GM15510 (cell line): Measurements from ENCODE around the gene KCNT1.

Source experiments
- POLR2A ChIP-seq: IDR thresholded peaks from 3 replicates; pipeline ENCODE4 v1.6.1; 2011; ENCODE audit warnings: borderline replicate concordance; ENCODE audit not compliant: insufficient read length; ENCODE audit errors: extremely low read depth

KCNT1 gene

GRCh38 chr9:135704483-135704882, 2.5 kb downstream of the KCNT1 start:
- no peak for TF ChIP-seq POLR2A

GRCh38 chr9:135705376-135705775, 3.4 kb downstream of the KCNT1 start:
- TF ChIP-seq POLR2A, result no peak

GRCh38 chr9:135706288-135706687, 4.3 kb downstream of the KCNT1 start:
- no peak for TF ChIP-seq POLR2A

DNA sequence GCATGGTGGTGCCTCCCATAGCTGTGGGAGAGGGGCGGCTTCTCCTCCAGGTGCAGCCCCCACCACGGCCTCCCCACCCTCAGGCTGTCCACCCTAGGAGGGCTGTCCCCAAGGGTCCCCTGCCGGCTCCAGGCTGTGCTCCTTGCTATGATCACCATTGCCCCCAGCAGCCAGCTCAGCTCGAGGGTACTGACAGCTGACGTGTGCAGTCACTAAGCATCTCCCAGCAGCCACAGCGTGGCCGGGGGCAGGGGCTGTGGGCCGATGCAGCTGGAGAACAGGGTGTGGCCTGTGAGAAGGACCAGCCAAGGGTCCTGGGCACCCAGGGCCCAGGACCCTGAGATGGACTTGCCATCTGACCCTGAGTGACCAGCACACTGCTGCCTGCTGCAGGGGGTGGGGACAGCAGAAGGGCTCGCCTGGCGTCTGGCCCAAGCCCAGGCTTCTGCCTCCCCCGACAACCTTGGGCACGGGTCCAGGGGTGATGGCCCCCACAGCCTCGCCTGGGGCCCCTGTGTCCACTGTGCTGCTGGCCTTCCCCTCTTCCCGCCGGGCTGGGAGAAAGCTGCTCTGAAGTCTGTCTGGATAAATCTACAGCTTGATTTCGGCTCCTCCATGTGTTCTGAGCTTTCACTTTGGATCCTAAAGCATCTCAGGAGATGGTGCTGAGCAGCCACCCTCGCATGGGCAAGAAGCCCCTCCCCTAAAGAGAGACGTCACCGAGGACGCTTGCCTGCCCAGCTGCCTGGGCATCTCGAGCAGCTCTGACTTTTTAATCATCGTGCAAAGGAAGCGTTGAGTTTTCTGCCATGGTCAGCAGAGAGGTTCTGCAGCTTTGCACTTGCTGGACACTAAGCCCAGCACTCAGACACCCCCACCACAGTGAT, 5.5 kb downstream of the KCNT1 start:
- TF ChIP-seq POLR2A, result no peak

- TF ChIP-seq POLR2A, result no peak
Measured at GRCh38 chr9:135708164-135708563, 6.2 kb downstream of the KCNT1 start.

DNA sequence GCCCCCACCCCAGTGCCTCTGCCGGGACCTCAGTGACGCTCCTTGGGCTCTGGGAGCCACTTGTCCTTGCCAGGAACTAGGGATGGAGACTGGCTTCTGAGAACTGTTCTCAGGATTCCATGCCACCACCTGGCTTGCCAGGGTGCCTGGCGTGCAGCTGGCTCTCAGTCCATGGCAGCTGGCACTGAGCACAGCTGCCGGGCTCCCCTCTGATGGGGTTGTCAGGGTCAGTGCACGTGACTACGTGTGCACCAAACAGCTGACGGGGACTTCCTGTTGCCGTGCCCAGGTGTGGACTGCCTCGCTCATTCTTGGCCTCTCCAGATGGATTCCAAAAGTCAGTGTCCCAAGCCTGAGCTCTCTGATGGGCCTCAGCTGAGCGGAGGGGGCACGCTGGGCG, 9.4 kb downstream of the KCNT1 start:
- no peak for TF ChIP-seq POLR2A

DNA sequence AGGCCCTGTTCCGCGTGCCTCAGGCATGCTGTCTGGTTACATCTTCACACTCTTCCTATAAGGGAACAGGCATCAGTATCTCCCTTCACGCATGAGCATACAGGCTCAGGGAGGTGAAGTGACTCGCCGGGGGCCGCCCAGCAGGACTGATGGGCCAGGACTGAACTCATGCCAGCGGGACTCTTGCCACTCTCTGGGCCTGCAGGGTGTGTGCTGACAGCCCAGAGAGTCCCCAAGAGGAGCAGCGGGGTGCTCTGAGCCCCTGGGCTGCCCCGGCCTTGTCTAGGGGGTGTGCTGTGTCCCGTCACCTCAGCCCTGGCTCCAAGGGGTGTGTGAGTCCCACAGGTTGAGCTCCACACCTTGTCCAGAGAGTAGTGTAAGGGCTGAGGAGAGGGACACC, 9.9 kb downstream of the KCNT1 start:
- no peak for TF ChIP-seq POLR2A

- no peak for TF ChIP-seq POLR2A
Measured at GRCh38 chr9:135712613-135713295, 10.8 kb downstream of the KCNT1 start.

DNA sequence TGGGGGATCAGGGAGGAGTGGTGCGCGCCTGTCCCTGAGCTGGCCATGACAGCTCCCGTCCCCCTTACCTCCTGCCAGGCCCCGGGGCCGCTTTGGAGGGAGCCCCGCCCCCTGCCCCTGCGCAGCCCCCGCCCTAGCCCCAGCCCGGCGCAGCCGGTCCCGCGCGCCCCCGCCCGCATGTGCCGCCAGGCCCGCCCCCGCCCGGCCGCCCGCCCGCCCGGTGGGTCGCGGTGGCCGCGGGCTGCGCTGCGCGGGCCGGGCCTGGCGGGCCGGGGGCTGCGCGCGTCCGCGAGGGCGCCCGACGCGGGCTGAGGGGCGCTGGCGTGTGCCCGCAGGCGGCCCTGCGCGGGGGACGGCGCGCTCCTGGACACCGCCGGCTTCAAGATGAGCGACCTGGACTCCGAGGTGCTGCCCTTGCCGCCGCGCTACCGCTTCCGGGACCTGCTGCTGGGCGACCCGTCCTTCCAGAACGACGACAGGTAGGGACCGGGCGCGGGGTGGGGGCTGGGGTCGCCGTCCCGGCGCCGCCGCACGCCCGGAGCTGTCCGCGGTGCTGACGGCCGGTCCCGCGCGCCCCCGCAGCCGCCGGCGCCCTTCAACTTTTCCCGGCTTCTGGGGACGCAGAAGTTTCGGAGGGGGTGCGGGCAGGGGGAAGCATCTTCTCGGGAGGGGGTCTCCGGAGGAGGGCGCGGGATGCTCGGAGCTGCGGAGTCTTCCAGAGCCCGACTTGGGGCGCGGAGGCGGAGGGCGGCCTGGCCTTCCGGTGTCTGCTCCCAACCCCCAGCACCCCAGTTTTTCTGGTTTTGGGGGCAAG, 12.5 kb downstream of the KCNT1 start:
- TF ChIP-seq POLR2A, result no peak

GRCh38 chr9:135715056-135715595, 13.1 kb downstream of the KCNT1 start:
- TF ChIP-seq POLR2A, result no peak

DNA sequence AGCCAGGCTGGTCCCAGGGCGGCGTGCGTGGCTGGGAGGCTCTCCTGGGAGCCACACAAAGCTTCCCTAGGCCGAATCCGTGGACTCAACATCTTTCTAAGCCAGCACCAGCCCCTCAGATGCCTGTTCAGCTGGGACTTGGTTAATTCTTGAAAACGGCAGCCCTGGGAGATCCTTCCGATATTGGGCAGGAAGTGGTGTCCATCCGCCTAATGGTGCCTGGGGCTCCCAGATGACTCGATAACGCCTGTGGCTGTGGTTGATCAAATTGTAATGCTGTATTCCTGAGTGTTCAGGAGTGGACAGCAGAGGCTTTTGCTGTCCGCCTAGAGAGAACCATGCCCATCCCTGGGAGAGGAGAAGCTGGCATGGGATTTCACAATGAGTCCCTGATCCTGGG, 14.1 kb downstream of the KCNT1 start:
- no peak for TF ChIP-seq POLR2A

DNA sequence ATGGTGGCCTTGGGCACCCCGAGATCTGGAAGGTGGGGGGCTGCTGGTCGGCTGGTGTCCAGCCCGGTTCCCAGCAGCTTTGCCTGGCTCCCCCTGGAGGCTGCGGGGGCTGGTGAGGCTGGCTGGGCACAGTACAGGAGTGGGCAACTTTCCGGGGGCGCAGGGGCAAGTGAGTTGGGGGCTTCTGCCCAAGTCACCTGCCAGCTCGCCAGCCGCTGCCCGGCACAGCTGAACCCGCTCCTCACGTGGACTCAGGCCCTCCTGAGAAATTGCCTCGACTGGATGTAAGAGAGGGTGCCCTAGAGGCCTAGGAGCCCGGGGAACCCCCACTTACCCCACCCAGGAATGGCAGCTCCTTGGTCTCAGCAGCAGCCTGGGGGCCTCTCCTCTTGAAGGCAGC, 15.4 kb downstream of the KCNT1 start:
- no peak for TF ChIP-seq POLR2A

DNA sequence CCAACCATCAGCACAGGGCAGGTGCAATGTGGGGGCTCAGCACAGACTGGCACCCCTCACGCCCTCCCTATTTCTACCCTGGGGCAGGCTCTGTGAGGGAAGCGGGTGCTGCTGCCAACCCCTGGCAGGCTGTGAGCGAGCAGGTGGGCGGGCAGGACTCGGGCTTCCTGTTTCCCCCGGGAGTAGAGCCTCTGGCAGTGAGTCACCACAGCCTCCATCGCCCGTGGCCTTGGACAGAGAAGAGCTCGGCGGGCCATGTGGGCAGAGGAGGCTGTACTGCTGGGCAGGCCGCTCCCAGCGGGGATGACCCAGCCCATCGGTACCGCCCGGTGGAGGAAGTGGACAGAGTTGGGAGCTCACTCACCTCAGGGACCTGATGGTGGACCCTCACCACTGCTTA, 16.6 kb downstream of the KCNT1 start:
- TF ChIP-seq POLR2A, result no peak

GRCh38 chr9:135719472-135719871, 17.5 kb downstream of the KCNT1 start:
- TF ChIP-seq POLR2A, result no peak

- no peak for TF ChIP-seq POLR2A
Measured at GRCh38 chr9:135722365-135722764, 20.4 kb downstream of the KCNT1 start.
